ENCODE results near the gene LPIN1.

Gene LPIN1

GRCh38 chr2:11865805-11866204 is 119.4 kb downstream of the LPIN1 start:
- DNase-seq (ENCODE audit: low read depth) = no peak
- in situ Hi-C loops (cut with HindIII; ENCODE audit: low sequenced_read_pairs) = loop anchor here (10.0 to 25.0 kb wide), 4 partner anchors 296 to 1146 kb away; no protein-coding TSS in a partner anchor
- H3K4me3 ChIP-seq (ENCODE audit: low read depth, low read length) = no peak overlapping the region
- TF ChIP-seq CTCF (IDR thresholded peaks at IDR 0.05; ENCODE audit: low read depth, low read length, missing control alignments) = no peak

- H3K4me3 ChIP-seq (ENCODE audit: low read depth, low read length) = no peak overlapping the region
- no peak for TF ChIP-seq CTCF (IDR thresholded peaks at IDR 0.05; ENCODE audit: low read depth, low read length, missing control alignments)
- in situ Hi-C loops (cut with HindIII; ENCODE audit: low sequenced_read_pairs) = loop anchor here (10.0 to 25.0 kb wide), 4 partner anchors 296 to 1146 kb away; no protein-coding TSS in a partner anchor
- DNase-seq (ENCODE audit: low read depth) = no peak
Observed at GRCh38 chr2:11866358-11867335, 120.2 kb downstream of the LPIN1 start.

GRCh38 chr2:11867926-11868325 is 121.5 kb downstream of the LPIN1 start:
- no peak for TF ChIP-seq CTCF (IDR thresholded peaks at IDR 0.05; ENCODE audit: low read depth, low read length, missing control alignments)
- no peak overlapping the region for H3K4me3 ChIP-seq (ENCODE audit: low read depth, low read length)
- DNase-seq (ENCODE audit: low read depth) = no peak
- in situ Hi-C loops (cut with HindIII; ENCODE audit: low sequenced_read_pairs) = loop anchor here (10.0 to 25.0 kb wide), 4 partner anchors 294 to 1144 kb away; no protein-coding TSS in a partner anchor

- no peak for TF ChIP-seq CTCF (IDR thresholded peaks at IDR 0.05; ENCODE audit: low read depth, low read length, missing control alignments)
- no peak for DNase-seq (ENCODE audit: low read depth)
- in situ Hi-C loops (cut with HindIII; ENCODE audit: low sequenced_read_pairs) = loop anchor here (10.0 to 25.0 kb wide), 4 partner anchors 293 to 1143 kb away; no protein-coding TSS in a partner anchor
- no peak overlapping the region for H3K4me3 ChIP-seq (ENCODE audit: low read depth, low read length)
Observed at GRCh38 chr2:11869391-11869991, 123.1 kb downstream of the LPIN1 start.

- DNase-seq (ENCODE audit: low read depth) = no peak
- H3K4me3 ChIP-seq (ENCODE audit: low read depth, low read length) = no peak overlapping the region
- in situ Hi-C loops (cut with HindIII; ENCODE audit: low sequenced_read_pairs) = loop anchor here (25.0 kb wide), 3 partner anchors 292 to 1142 kb away; no protein-coding TSS in a partner anchor
- TF ChIP-seq CTCF (IDR thresholded peaks at IDR 0.05; ENCODE audit: low read depth, low read length, missing control alignments) = no peak
Observed at GRCh38 chr2:11870064-11870463, 123.6 kb downstream of the LPIN1 start.

- TF ChIP-seq CTCF (IDR thresholded peaks at IDR 0.05; ENCODE audit: low read depth, low read length, missing control alignments) = no peak
- in situ Hi-C loops (cut with HindIII; ENCODE audit: low sequenced_read_pairs) = loop anchor here (25.0 kb wide), 3 partner anchors 292 to 1142 kb away; no protein-coding TSS in a partner anchor
- no peak for DNase-seq (ENCODE audit: low read depth)
- H3K4me3 ChIP-seq (ENCODE audit: low read depth, low read length) = no peak overlapping the region
Observed at GRCh38 chr2:11870584-11870983, 124.2 kb downstream of the LPIN1 start.

Measured in astrocyte of the cerebellum (primary cell).